Vagina (tissue), 2 donors: Measurements from ENCODE around the gene SERPINB2. TPM values are rescaled to one million over a fixed set of nuclear protein-coding genes. Genes with fewer than 3 reads are reported as not detected.

ENCODE experiments used
- DNase-seq, 2 donors: peaks; one replicate each; pipeline ENCODE4 v3.0.0-alpha.2; 2017; ENCODE audit errors: extremely low spot score in 2 of 2
- H3K27ac ChIP-seq: fragments of 200-600 bp; sonication (generic); one replicate; pipeline ENCODE4 v1.5.1; 2019
- H3K27me3 ChIP-seq: fragments of 200-600 bp; sonication (generic); one replicate; pipeline ENCODE4 v1.5.1; 2019
- H3K36me3 ChIP-seq, 2 donors: fragments of 200-600 bp; sonication (generic); one replicate each; pipeline ENCODE4 v1.5.1; 2017 to 2019
- H3K4me1 ChIP-seq: fragments of 200-600 bp; sonication (generic); one replicate; pipeline ENCODE4 v1.5.1; 2019
- H3K4me3 ChIP-seq, 2 donors: fragments of 200-600 bp; sonication (generic); 1 replicate in 1 of 2; 2 replicates in 1 of 2; pipeline ENCODE4 v1.5.1; 2016 to 2019
- H3K9me3 ChIP-seq: fragments of 200-600 bp; sonication (generic); one replicate; pipeline ENCODE4 v1.5.1; 2019
- CTCF ChIP-seq, 3 experiments: fragments of 450-650 bp in 2 of 3; fragments of 200-600 bp in 1 of 3; sonication (generic) in 1 of 3; IDR thresholded peaks; one replicate each; pipeline ENCODE4 v1.5.1; 2017 to 2019; ENCODE audit warnings: antibody characterized with exemption in 3 of 3, mild to moderate bottlenecking in 2 of 3, moderate library complexity in 2 of 3
- POLR2A ChIP-seq, 2 donors: fragments of 450-650 bp; IDR thresholded peaks; one replicate each; pipeline ENCODE4 v1.6.1; 2017; ENCODE audit warnings: antibody characterized with exemption in 2 of 2, mild to moderate bottlenecking in 2 of 2, moderate library complexity in 2 of 2
- POLR2AphosphoS5 ChIP-seq, 2 donors: sonication (generic); formaldehyde crosslinking; IDR thresholded peaks; one replicate each; pipeline ENCODE4 v1.9.0; 2017; ENCODE audit warnings: antibody characterized with exemption in 2 of 2, mild to moderate bottlenecking in 2 of 2, low read depth in 1 of 2; ENCODE audit not compliant: insufficient read depth in 1 of 2
- intact Hi-C: fragments of 100-400 bp; cut with DNase I; formaldehyde crosslinking; loops from one replicate; pipeline ENCODE4 v1.15.1; 2023
- total RNA-seq: library from RNA; depleted of rRNA; stranded (reverse); fragments of >200 nt; gene quantifications from one replicate; pipeline ENCODE4 v1.2.3, GENCODE V29; 2016

Gene SERPINB2
- total RNA-seq, 1 donor from 2014 or later = 25.5 TPM

- H3K27me3 ChIP-seq = no peaks in the 10 kb centered on the region
- no peak overlapping the region for H3K4me3 ChIP-seq
- TF ChIP-seq CTCF (IDR thresholded peaks at IDR 0.05) (no peak), POLR2AphosphoS5 (IDR thresholded peaks at IDR 0.05; ENCODE audit: insufficient read depth in 1 of 2, low read depth in 1 of 2) (no peak), POLR2A (IDR thresholded peaks at IDR 0.05) (no peak)
- H3K36me3 ChIP-seq = no peaks in the 10 kb centered on the region
- H3K9me3 ChIP-seq = no peaks in the 10 kb centered on the region
- no peak overlapping the region for H3K27ac ChIP-seq
- DNase-seq = no peak
- H3K4me1 ChIP-seq = no peaks in the 10 kb centered on the region
- intact Hi-C loops = no loop called here
These were observed 16.5 kb downstream of the SERPINB2 start for GRCh38 chr18:63903851-63904570.

GRCh38 chr18:63904694-63905093 lies 17.2 kb downstream of the SERPINB2 start:
- Histone ChIP-seq H3K36me3 (no peaks in the 10 kb centered on the region), H3K4me3 (no peak overlapping the region), H3K9me3 (no peaks in the 10 kb centered on the region), H3K4me1 (no peaks in the 10 kb centered on the region), H3K27ac (no peak overlapping the region), H3K27me3 (no peaks in the 10 kb centered on the region)
- TF ChIP-seq CTCF (IDR thresholded peaks at IDR 0.05) = no peak
- TF ChIP-seq POLR2AphosphoS5 (IDR thresholded peaks at IDR 0.05; ENCODE audit: insufficient read depth in 1 of 2, low read depth in 1 of 2) = no peak
- TF ChIP-seq POLR2A (IDR thresholded peaks at IDR 0.05) = no peak
- no peak for DNase-seq
- intact Hi-C loops = no loop called here

- TF ChIP-seq POLR2AphosphoS5 (IDR thresholded peaks at IDR 0.05; ENCODE audit: insufficient read depth in 1 of 2, low read depth in 1 of 2) (no peak), POLR2A (IDR thresholded peaks at IDR 0.05) (no peak), CTCF (IDR thresholded peaks at IDR 0.05) (no peak)
These were observed 17.9 kb downstream of the SERPINB2 start for GRCh38 chr18:63905361-63905760.

GRCh38 chr18:63906056-63906455 lies 18.6 kb downstream of the SERPINB2 start:
- H3K36me3 ChIP-seq = no peaks in the 10 kb centered on the region
- TF ChIP-seq CTCF (IDR thresholded peaks at IDR 0.05) (no peak), POLR2A (IDR thresholded peaks at IDR 0.05) (no peak), POLR2AphosphoS5 (IDR thresholded peaks at IDR 0.05; ENCODE audit: insufficient read depth in 1 of 2, low read depth in 1 of 2) (no peak)
- no peak overlapping the region for H3K27ac ChIP-seq
- H3K27me3 ChIP-seq = no peaks in the 10 kb centered on the region
- H3K4me1 ChIP-seq = no peaks in the 10 kb centered on the region
- H3K4me3 ChIP-seq = no peak overlapping the region
- no peak for DNase-seq
- no peaks in the 10 kb centered on the region for H3K9me3 ChIP-seq
- intact Hi-C loops = no loop called here

More at GRCh38 chr18:63905361-63905760, 17.9 kb downstream of the SERPINB2 start:
- Histone ChIP-seq H3K4me1 (no peaks in the 10 kb centered on the region), H3K9me3 (no peaks in the 10 kb centered on the region), H3K36me3 (no peaks in the 10 kb centered on the region), H3K4me3 (no peak overlapping the region), H3K27ac (no peak overlapping the region), H3K27me3 (no peaks in the 10 kb centered on the region)
- no peak for DNase-seq
- intact Hi-C loops = no loop called here

- no peaks in the 10 kb centered on the region for H3K27me3 ChIP-seq
- no peak within 1 kb of the TSS for H3K4me3 ChIP-seq
- H3K9me3 ChIP-seq = no peaks in the 10 kb centered on the region
- TF ChIP-seq POLR2AphosphoS5 (IDR thresholded peaks at IDR 0.05; ENCODE audit: insufficient read depth in 1 of 2, low read depth in 1 of 2) (no peak), POLR2A (IDR thresholded peaks at IDR 0.05) (no peak)
- intact Hi-C loops = no loop called here
- H3K4me1 ChIP-seq = no peaks in the 10 kb centered on the region
- DNase-seq = no peak
- H3K27ac ChIP-seq = no peak within 1 kb of the TSS
- no peaks in the 10 kb centered on the region for H3K36me3 ChIP-seq
These were observed 20.2 kb downstream of the SERPINB2 start, which contains the start of gene SERPINB10 for GRCh38 chr18:63907664-63908063. Gene SERPINB10, plus strand, starts transcription at chr18:63907958. Its CDS starts 7,553 bp downstream, at chr18:63915511.
